Activated T-cell treated with anti-CD3 and anti-CD28 coated beads, Interleukin-2, amount 50 U/mL, for 24 hours (primary cell): ENCODE results near the gene RAB7A.
"Not testable (repeated sequence)": the region's sequence is repeated elsewhere in the genome, so short reads cannot be mapped to it uniquely, and the experiment has no call there.

ENCODE experiments used
- DNase-seq: peaks from one replicate; pipeline ENCODE4 v3.0.0-alpha.2; 2020
- H3K27ac Mint-ChIP-seq: 2 replicates; pipeline ENCODE4 v1.8.0; 2020; ENCODE audit warnings: mild to moderate bottlenecking, mixed read lengths
- H3K27me3 Mint-ChIP-seq: 2 replicates; pipeline ENCODE4 v1.8.0; 2020; ENCODE audit warnings: mixed read lengths
- H3K36me3 Mint-ChIP-seq: 2 replicates; pipeline ENCODE4 v1.8.0; 2020; ENCODE audit warnings: low read depth, mixed read lengths
- H3K4me1 Mint-ChIP-seq: 2 replicates; pipeline ENCODE4 v1.8.0; 2020; ENCODE audit warnings: low read depth, mixed read lengths
- H3K4me3 Mint-ChIP-seq: 2 replicates; pipeline ENCODE4 v1.8.0; 2020; ENCODE audit warnings: mild to moderate bottlenecking, moderate library complexity, mixed read lengths
- H3K9me3 Mint-ChIP-seq: 2 replicates; pipeline ENCODE4 v1.8.0; 2020; ENCODE audit warnings: mixed read lengths

The RAB7A gene

GRCh38 chr3:128824132-128824850 is 98.3 kb downstream of the RAB7A start:
- H3K27ac Mint-ChIP-seq = peak overlapping the region; percentile 63
- no peak for DNase-seq
- H3K9me3 Mint-ChIP-seq = no peaks in the 10 kb centered on the region
- H3K4me1 Mint-ChIP-seq = peaks cover 2% of the 10 kb centered on the region
- no peaks in the 10 kb centered on the region for H3K27me3 Mint-ChIP-seq
- peaks cover 27% of the 10 kb centered on the region for H3K36me3 Mint-ChIP-seq
- H3K4me3 Mint-ChIP-seq = no peak overlapping the region

GRCh38 chr3:128825117-128825725 is 99.2 kb downstream of the RAB7A start:
- H3K9me3 Mint-ChIP-seq = no peaks in the 10 kb centered on the region
- H3K36me3 Mint-ChIP-seq = peaks cover 18% of the 10 kb centered on the region
- H3K27ac Mint-ChIP-seq = peak overlapping the region; percentile 77
- no peak for DNase-seq
- peaks cover 2% of the 10 kb centered on the region for H3K4me1 Mint-ChIP-seq
- no peak overlapping the region for H3K4me3 Mint-ChIP-seq
- no peaks in the 10 kb centered on the region for H3K27me3 Mint-ChIP-seq

DNA sequence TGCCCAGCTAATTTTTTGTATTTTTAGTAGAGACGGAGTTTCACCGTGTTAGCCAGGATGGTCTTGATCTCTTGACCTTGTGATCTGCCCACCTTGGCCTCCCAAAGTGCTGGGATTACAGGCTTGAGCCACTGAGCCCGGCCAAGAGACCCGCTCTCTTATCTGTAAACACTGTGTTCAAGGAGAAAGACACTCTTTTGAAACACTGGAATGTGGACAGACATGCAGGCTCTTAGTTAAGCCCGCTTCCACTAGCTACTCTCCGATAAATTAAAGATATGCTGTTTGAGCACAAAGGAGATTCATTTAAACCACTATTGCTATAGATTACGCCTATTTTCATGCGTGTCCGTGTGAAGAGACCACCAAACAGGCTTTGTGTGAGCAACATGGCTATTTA is 103.1 kb downstream of the RAB7A start:
- not testable (repeated sequence) for H3K9me3 Mint-ChIP-seq, H3K27ac Mint-ChIP-seq, DNase-seq, H3K36me3 Mint-ChIP-seq, H3K27me3 Mint-ChIP-seq, H3K4me1 Mint-ChIP-seq, H3K4me3 Mint-ChIP-seq

- H3K4me1 Mint-ChIP-seq, H3K27me3 Mint-ChIP-seq, H3K9me3 Mint-ChIP-seq, H3K4me3 Mint-ChIP-seq, H3K36me3 Mint-ChIP-seq, DNase-seq, H3K27ac Mint-ChIP-seq: not testable (repeated sequence)
These were observed 104.1 kb downstream of the RAB7A start for GRCh38 chr3:128829925-128830625.

GRCh38 chr3:128830762-128831161 is 104.8 kb downstream of the RAB7A start:
- H3K4me1 Mint-ChIP-seq, H3K9me3 Mint-ChIP-seq, H3K36me3 Mint-ChIP-seq, DNase-seq, H3K27me3 Mint-ChIP-seq, H3K4me3 Mint-ChIP-seq, H3K27ac Mint-ChIP-seq: not testable (repeated sequence)

- H3K4me3 Mint-ChIP-seq, H3K4me1 Mint-ChIP-seq, H3K9me3 Mint-ChIP-seq, H3K36me3 Mint-ChIP-seq, H3K27ac Mint-ChIP-seq, H3K27me3 Mint-ChIP-seq, DNase-seq: not testable (repeated sequence)
These were observed 107.0 kb downstream of the RAB7A start for GRCh38 chr3:128832979-128833378.

DNA sequence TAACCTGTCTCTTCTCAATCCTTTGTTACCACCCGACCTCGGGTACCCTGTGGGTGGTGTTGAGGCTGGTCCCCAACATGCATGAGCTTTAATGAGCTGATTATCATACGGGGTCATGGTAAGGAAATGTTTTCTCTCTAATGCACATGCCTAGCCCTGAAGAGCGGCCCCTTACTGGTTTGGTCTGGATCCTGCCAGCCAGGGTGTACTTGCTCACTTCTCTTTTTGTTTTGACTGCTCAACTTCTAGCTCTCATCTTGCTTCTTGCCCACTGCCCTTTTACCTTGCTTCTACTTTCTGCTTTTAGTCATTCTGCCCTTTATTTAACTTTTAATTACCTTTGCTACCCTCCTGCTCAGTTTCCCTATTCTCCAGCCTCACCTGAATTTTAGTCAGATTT is 109.1 kb downstream of the RAB7A start:
- Mint-ChIP-seq H3K27ac (no peak overlapping the region), H3K4me3 (no peak overlapping the region), H3K27me3 (no peaks in the 10 kb centered on the region), H3K9me3 (no peaks in the 10 kb centered on the region), H3K4me1 (no peaks in the 10 kb centered on the region), H3K36me3 (no peaks in the 10 kb centered on the region)
- no peak for DNase-seq

DNA sequence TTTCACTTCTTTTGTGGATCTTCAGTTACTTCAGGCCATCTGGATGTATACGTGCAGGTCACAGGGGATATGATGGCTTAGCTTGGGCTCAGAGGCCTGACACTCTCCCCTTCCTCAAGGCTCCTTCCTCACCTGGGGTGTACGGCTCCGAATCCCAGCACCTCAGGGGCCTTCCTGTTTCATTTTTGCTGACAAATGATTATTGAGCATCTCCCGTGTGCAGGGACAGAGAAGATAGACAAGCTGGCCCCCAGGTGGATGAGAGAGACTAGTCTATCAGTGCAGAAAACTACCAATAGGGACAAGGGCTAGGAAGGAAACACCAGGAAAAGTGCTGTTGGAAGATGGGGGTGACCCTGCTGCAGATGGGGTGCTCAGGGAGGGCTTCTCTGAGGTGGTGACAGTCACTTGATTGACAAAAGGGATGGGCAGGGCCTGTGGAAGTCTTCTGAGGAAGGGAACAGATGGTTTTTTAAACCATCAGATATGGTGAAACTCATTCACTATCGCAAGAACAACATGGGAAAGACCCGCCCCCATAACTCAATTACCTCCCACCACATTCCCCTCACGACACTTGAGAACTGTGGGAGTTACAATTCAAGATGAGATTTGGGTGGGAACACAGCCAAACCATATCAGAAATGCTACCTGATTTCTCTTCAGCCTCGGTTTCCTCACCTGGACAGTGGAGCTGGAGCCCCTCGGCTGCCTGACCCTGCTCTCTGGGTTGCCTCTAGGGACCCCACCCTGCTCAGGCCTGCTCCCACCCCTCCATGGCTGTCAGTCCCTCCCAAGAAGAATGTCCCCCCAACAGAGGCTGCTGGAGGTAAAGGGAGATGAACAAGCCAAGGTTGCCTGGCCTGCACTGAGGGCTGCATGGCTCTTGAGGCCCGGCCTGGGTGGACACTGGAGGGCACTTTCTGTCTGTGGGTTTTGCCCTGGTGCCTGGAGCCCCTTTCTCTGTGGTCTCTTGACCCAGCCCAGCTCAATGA is 116.2 kb downstream of the RAB7A start:
- Mint-ChIP-seq H3K36me3 (no peaks in the 10 kb centered on the region), H3K9me3 (no peaks in the 10 kb centered on the region), H3K27ac (peak overlapping the region; percentile 29), H3K4me3 (no peak overlapping the region), H3K4me1 (peaks cover 20% of the 10 kb centered on the region), H3K27me3 (no peaks in the 10 kb centered on the region)
- DNase-seq = no peak

DNA sequence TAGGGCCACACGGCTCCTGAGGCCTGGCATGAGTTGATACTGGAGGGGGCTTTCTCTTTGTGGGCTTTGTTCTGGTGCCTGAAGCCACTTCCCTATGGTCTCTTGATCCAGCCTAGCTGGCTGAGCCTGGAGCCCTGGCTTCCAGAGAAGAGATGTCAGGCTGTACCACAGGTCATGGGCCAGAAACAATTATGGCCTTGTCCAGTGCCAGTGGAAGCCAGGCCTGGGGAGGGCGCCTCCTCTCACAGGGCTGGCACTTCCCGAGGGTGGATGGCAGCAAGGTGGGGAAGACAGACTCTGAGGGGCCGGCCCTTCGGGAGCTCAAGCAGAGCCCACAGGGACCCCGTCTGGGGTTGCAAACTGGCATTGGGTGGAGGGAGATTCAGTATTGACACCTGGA is 118.5 kb downstream of the RAB7A start:
- DNase-seq = no peak
- Mint-ChIP-seq H3K4me3 (no peak overlapping the region), H3K9me3 (no peaks in the 10 kb centered on the region), H3K27ac (no peak overlapping the region), H3K4me1 (peaks cover 20% of the 10 kb centered on the region), H3K36me3 (no peaks in the 10 kb centered on the region), H3K27me3 (no peaks in the 10 kb centered on the region)

GRCh38 chr3:128845119-128845777 is 119.3 kb downstream of the RAB7A start:
- H3K27me3 Mint-ChIP-seq = no peaks in the 10 kb centered on the region
- H3K27ac Mint-ChIP-seq = peak overlapping the region; percentile 28
- DNase-seq = no peak
- no peaks in the 10 kb centered on the region for H3K36me3 Mint-ChIP-seq
- peak overlapping the region; percentile 27 for H3K4me3 Mint-ChIP-seq
- no peaks in the 10 kb centered on the region for H3K9me3 Mint-ChIP-seq
- peaks cover 20% of the 10 kb centered on the region for H3K4me1 Mint-ChIP-seq

DNA sequence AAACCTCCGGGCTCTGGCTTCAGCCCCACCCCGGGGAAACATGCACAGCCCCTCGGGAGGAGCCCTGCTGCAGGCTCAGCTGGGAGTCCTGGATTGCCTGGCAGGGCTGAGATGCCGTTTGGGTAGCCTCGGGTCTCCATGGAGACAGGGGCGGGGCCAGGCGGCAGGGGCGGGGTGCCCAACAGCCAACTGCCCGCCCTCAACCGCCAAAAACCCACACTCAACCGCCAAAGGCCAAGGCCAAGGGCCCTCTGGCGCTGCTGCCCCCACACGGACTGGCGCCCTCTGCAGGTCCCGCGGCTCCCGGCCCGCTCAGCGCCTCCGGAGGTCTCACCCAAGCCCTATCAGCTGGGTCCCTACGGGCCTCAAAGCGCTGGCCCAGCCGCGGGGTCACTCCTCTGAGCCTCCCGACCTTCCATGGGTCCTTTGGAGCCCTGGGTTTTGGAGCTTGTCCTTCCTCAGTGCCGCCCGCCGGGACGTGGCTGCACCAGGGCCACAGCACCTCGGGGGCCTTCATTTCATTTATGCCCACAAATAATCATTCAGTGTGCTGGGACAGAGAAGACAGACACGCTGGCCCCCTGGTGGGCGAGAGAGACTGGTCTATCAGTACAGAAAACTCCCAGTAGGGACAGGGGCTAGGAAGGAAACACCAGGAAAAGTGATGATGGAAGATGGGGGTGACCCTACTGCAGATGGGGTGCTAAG is 119.9 kb downstream of the RAB7A start:
- peak overlapping the region; percentile 78 for H3K27ac Mint-ChIP-seq
- no peaks in the 10 kb centered on the region for H3K36me3 Mint-ChIP-seq
- H3K9me3 Mint-ChIP-seq = no peaks in the 10 kb centered on the region
- peak overlapping the region; percentile 71 for H3K4me3 Mint-ChIP-seq
- peak; percentile 88 for DNase-seq
- H3K4me1 Mint-ChIP-seq = peaks cover 20% of the 10 kb centered on the region
- no peaks in the 10 kb centered on the region for H3K27me3 Mint-ChIP-seq

DNA sequence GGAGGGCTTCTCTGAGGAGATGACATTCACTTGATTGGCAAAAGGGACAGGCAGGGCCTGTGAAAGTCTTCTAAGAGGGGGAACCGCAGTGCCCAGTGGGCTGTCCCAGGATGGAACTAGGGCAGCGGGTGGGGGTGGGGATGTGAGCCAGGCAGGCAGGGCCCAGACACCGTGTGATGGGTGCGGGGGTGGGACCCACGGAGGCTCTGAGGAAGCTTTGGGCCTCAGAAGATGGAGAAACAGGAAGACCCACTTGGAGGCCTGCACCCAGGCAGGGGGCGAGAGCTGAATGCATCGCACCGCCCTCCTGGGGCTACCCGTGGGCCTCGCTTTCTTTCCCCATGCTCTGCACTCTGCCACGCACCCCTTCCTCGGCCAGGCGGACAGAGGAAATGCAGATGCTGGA is 120.5 kb downstream of the RAB7A start:
- Mint-ChIP-seq H3K4me3 (peak overlapping the region; percentile 71), H3K27ac (peak overlapping the region; percentile 78), H3K4me1 (peaks cover 20% of the 10 kb centered on the region)

DNA sequence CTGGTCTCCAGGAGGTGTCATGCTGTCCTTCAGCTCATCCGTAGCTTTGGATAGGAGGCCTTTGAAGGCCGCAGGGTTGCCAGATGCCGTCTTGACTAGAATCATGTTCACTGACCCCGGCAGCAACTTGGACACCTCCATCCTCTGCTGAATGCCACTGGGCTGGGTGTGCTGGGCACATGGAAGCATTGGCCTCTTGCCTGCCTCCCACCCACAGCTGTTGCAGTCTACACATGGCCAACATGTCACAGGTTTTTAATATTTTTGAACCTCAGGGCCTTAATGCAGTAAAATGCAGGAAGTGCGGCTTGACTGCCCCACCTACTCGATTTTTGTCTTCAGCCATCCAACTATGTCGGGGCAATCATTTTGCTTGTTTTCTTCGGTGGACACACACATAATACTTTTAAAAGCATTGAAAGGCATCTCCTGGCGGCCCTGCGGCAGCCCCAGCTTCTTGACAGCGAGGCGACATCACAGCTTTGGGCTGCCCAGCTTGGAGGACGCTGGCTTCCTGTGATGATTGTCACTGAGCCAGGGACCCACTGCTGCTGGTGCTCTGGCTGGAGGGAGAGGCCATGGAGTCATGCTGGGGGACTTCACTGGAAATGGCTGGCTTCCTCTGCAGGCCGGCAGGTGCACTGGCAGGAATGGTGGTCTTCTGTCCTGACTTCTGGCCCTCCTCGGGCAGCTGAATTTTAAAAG is 121.8 kb downstream of the RAB7A start:
- no peak for DNase-seq
- Mint-ChIP-seq H3K9me3 (no peaks in the 10 kb centered on the region), H3K4me1 (peaks cover 20% of the 10 kb centered on the region), H3K27ac (no peak overlapping the region), H3K27me3 (no peaks in the 10 kb centered on the region), H3K4me3 (no peak overlapping the region), H3K36me3 (no peaks in the 10 kb centered on the region)

More for the DNA sequence above, 120.5 kb downstream of the RAB7A start:
- Mint-ChIP-seq H3K27me3 (no peaks in the 10 kb centered on the region), H3K9me3 (no peaks in the 10 kb centered on the region), H3K36me3 (no peaks in the 10 kb centered on the region)
- DNase-seq = no peak
